Ovary (tissue), 9 donors: ENCODE measurements around the gene PGLYRP1. TPM values are rescaled to one million over a fixed set of nuclear protein-coding genes. Genes with fewer than 3 reads are reported as not detected.

Experiments used
- DNase-seq, 5 donors: peaks; one replicate each; pipeline ENCODE4 v3.0.0-alpha.2; 2019 to 2020
- H3K27ac ChIP-seq, 2 donors: fragments of 200-600 bp; one replicate each; pipeline versions ENCODE4 v1.5.1 to v1.8.0; 2019 to 2022
- H3K27me3 ChIP-seq: fragments of 200-600 bp; one replicate; pipeline ENCODE4 v1.8.0; 2022
- H3K36me3 ChIP-seq: fragments of 200-600 bp; sonication (generic); one replicate; pipeline ENCODE4 v1.5.1; 2019
- H3K4me1 ChIP-seq: one replicate; pipeline ENCODE4 v1.8.1; 2013; ENCODE audit warnings: mild to moderate bottlenecking, moderate library complexity; ENCODE audit not compliant: insufficient read depth
- H3K4me3 ChIP-seq: fragments of 200-600 bp; sonication (generic); one replicate; pipeline ENCODE4 v1.5.1; 2017
- H3K9me3 ChIP-seq, 2 donors: fragments of 200-600 bp in 1 of 2; sonication (generic) in 1 of 2; one replicate each; pipeline versions ENCODE4 v1.5.1 to v1.8.1; 2013 to 2019; ENCODE audit warnings: mild to moderate bottlenecking in 1 of 2, moderate library complexity in 1 of 2
- EP300 ChIP-seq: sonication (generic); formaldehyde crosslinking; IDR thresholded peaks from one replicate; pipeline ENCODE4 v1.6.1; 2017; ENCODE audit warnings: antibody characterized with exemption
- POLR2A ChIP-seq: fragments of 450-650 bp; IDR thresholded peaks from one replicate; pipeline ENCODE4 v1.6.1; 2017; ENCODE audit warnings: antibody characterized with exemption, mild to moderate bottlenecking, moderate library complexity
- WGBS, 3 donors: extraction: QIAGEN DNeasy Blood & Tissue Kit in 1 of 3; methylation state at CpG; one replicate each; pipeline versions ENCODE4 v1.1.5 to v1.1.7; 2013 to 2017; 5-methylcytosine and 5-hydroxymethylcytosine counted together
- intact Hi-C, 4 donors: fragments of 100-400 bp; cut with DNase I; formaldehyde crosslinking; loops; one replicate each; pipeline versions ENCODE4 v1.11.0 to v1.15.1; 2022 to 2023
- polyA plus RNA-seq, 2 donors: library from polyadenylated mRNA; stranded (reverse); fragments of 200-250 nt in 1 of 2; fragments of 350-450 nt in 1 of 2; fragmentation: Illumina TruSeq in 1 of 2; extraction: RNeasy Lipid Tissue Mini Kit (QIAGEN cat#74804) in 1 of 2; gene quantifications; one replicate each; pipeline ENCODE4 v1.2.3, GENCODE V29; 2013 to 2014
- total RNA-seq, 7 donors: library from RNA; depleted of rRNA in 2 of 7; stranded (reverse); fragments of >200 nt in 2 of 7; fragmentation: NEBNext Ultra II Directional in 3 of 7; extraction: Animal tissue kit (Norgen Biotek cat#: 25700) in 3 of 7; gene quantifications; one replicate each; pipeline versions ENCODE4 v1.1.0 to v1.2.4, GENCODE V29; 2016 to 2023
- TF ChIP-seq, protein P1 (sequence below), 3 donors: fragments of 450-650 bp in 2 of 3; fragments of 200-600 bp in 1 of 3; IDR thresholded peaks; one replicate each; pipeline versions ENCODE4 v1.5.1 to v1.8.0; 2016 to 2022; ENCODE audit warnings: antibody characterized with exemption in 3 of 3, mild to moderate bottlenecking in 1 of 3
- donor health status: DM: no; HTN: no; CAD: no; lungs with moderate emphysema.
- donor health status: DM: no; HTN: no; CAD: no.
- donor health status: Bipolar disorder and iron deficiency.
- donor health status: DM: yes; HTN: yes; CAD: no.
- donor health status: DM: no; HTN: no; CAD: no.
- donor health status: DM: yes; HTN: yes; CAD: no.

Gene PGLYRP1
- total and polyA plus RNA-seq, 9 donors, result not detected

DNA sequence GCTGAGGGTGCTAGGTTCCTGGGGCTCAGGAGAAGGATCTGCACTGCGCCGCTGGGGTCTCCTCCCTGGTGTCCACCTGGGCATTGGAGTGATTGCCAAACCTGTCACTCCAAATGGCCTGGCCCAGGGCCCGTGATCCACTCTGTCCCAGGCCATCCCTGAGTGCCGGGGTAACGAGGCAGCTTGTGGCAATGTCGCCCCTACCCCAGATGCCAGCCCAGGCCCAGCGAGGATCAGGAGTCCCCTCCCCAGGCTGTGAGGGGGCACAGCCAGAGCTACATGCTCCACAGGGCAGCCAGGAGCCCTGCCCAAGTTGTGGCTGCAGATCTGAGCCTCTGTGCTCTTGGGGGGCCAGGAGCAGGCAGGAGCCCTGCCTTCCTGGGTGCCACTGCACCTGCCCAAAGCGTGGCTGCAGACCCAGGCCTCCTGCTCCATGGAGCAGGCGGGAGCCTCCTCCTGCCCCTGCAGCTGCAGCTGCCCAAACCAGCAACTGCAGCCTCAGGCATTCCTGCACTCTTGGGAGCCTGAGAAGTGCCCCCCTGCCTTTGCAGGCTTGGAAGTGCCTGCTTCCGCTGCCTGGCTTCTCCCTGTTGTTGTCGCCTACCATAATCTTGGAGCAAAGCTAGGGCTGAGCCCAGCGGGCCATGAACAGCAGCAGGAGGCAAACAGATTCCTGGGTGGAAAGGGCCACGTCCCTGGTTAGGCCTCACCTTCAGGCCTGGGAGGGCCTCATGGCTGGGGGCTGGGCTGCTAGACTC is 13.3 kb upstream of the PGLYRP1 start:
- no peaks in the 10 kb centered on the region for H3K4me1 ChIP-seq
- DNase-seq, result no peak
- intact Hi-C loops, result no loop called here
- no peaks in the 10 kb centered on the region for H3K27me3 ChIP-seq
- H3K9me3 ChIP-seq, result no peaks in the 10 kb centered on the region
- H3K4me3 ChIP-seq, result no peak overlapping the region
- WGBS, 3 donors, result 71 to 72% (median 72%) methylated on average over 13 of the region's 13 CpGs
- H3K27ac ChIP-seq, result no peak overlapping the region
- no peak for TF ChIP-seq POLR2A
- no peak for TF ChIP-seq EP300
- TF ChIP-seq, protein P1, sequence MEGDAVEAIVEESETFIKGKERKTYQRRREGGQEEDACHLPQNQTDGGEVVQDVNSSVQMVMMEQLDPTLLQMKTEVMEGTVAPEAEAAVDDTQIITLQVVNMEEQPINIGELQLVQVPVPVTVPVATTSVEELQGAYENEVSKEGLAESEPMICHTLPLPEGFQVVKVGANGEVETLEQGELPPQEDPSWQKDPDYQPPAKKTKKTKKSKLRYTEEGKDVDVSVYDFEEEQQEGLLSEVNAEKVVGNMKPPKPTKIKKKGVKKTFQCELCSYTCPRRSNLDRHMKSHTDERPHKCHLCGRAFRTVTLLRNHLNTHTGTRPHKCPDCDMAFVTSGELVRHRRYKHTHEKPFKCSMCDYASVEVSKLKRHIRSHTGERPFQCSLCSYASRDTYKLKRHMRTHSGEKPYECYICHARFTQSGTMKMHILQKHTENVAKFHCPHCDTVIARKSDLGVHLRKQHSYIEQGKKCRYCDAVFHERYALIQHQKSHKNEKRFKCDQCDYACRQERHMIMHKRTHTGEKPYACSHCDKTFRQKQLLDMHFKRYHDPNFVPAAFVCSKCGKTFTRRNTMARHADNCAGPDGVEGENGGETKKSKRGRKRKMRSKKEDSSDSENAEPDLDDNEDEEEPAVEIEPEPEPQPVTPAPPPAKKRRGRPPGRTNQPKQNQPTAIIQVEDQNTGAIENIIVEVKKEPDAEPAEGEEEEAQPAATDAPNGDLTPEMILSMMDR (IDR thresholded peaks at IDR 0.05), result no peak
- no peaks in the 10 kb centered on the region for H3K36me3 ChIP-seq

DNA sequence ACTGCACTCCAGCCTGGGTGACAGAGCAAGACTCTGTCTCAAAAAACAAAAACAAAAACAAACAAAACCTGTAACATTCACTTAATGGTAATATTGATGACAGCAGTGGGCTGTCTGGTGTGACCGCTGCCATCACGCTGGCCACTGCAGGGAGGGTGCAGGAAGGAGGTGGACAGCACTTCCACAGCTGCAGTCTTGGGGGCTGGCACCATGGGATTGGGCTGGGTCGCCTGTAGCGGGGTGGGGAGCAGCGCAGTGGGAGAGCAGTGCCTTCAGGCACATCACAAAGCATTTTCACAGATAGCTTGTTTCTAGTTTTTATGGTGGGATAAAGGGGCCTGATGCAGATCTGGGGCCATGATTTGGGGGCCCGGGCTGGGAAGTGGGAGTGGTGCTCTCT is 12.7 kb upstream of the PGLYRP1 start:
- Histone ChIP-seq H3K27ac (no peak overlapping the region), H3K36me3 (no peaks in the 10 kb centered on the region), H3K27me3 (no peaks in the 10 kb centered on the region), H3K4me3 (no peak overlapping the region), H3K4me1 (no peaks in the 10 kb centered on the region), H3K9me3 (no peaks in the 10 kb centered on the region)
- WGBS, 3 donors, result 76 to 81% (median 80%) methylated on average over 6 of the region's 6 CpGs
- TF ChIP-seq POLR2A, result no peak
- intact Hi-C loops, result no loop called here
- DNase-seq, result no peak

- no peak overlapping the region for H3K27ac ChIP-seq
- H3K4me1 ChIP-seq, result no peaks in the 10 kb centered on the region
- no peaks in the 10 kb centered on the region for H3K27me3 ChIP-seq
- WGBS, 3 donors, result 89 to 93% (median 92%) methylated on average over 10 to 11 of the region's 11 CpGs
- intact Hi-C loops, result loop anchor here in 2 of 4 donors (5.0 kb wide), 2 partner anchors 229 to 234 kb away; no protein-coding TSS in a partner anchor
- TF ChIP-seq EP300 (no peak), POLR2A (no peak)
- no peaks in the 10 kb centered on the region for H3K9me3 ChIP-seq
- H3K36me3 ChIP-seq, result no peaks in the 10 kb centered on the region
- no peak for DNase-seq
- H3K4me3 ChIP-seq, result no peak overlapping the region
Measured at GRCh38 chr19:46033401-46033800, 10.5 kb upstream of the PGLYRP1 start.

GRCh38 chr19:46032597-46033025 is 9.8 kb upstream of the PGLYRP1 start:
- 82 to 92% (median 85%) methylated on average over 3 of the region's 3 CpGs for WGBS, 3 donors
- TF ChIP-seq EP300 (no peak), POLR2A (no peak)
- TF ChIP-seq, protein P1 (IDR thresholded peaks at IDR 0.05), result no peak
- no peak for DNase-seq
- no peaks in the 10 kb centered on the region for H3K27me3 ChIP-seq
- H3K36me3 ChIP-seq, result no peaks in the 10 kb centered on the region
- intact Hi-C loops, result loop anchor here in 2 of 4 donors (5.0 kb wide), 2 partner anchors 230 to 235 kb away; no protein-coding TSS in a partner anchor
- H3K4me1 ChIP-seq, result no peaks in the 10 kb centered on the region
- H3K9me3 ChIP-seq, result no peaks in the 10 kb centered on the region
- no peak overlapping the region for H3K4me3 ChIP-seq
- no peak overlapping the region for H3K27ac ChIP-seq

- no peak overlapping the region for H3K4me3 ChIP-seq
- no peaks in the 10 kb centered on the region for H3K9me3 ChIP-seq
- 65 to 73% (median 67%) methylated on average over 5 of the region's 5 CpGs for WGBS, 3 donors
- no peak for TF ChIP-seq EP300
- TF ChIP-seq POLR2A, result no peak
- TF ChIP-seq, protein P1 (IDR thresholded peaks at IDR 0.05), result no peak
- no peaks in the 10 kb centered on the region for H3K27me3 ChIP-seq
- no peak overlapping the region for H3K27ac ChIP-seq
- DNase-seq, result no peak
- intact Hi-C loops, result loop anchor here in 2 of 4 donors (5.0 kb wide), 2 partner anchors 230 to 235 kb away; no protein-coding TSS in a partner anchor
- H3K4me1 ChIP-seq, result no peaks in the 10 kb centered on the region
- H3K36me3 ChIP-seq, result no peaks in the 10 kb centered on the region
Measured at GRCh38 chr19:46031781-46032596, 9.1 kb upstream of the PGLYRP1 start.
